Daoy (cell line): ENCODE results near the gene EIF3J. TPM values are rescaled to one million over a fixed set of nuclear protein-coding genes. Genes with fewer than 3 reads are reported as not detected.

ENCODE experiments used
- DNase-seq: peaks from one replicate; pipeline ENCODE4 v3.0.0-alpha.2; 2015; ENCODE audit warnings: low read depth
- total RNA-seq: library from RNA; depleted of rRNA; stranded (reverse); fragments of >200 nt; shearing (Covaris generic); gene quantifications from 2 replicates; pipeline ENCODE4 v1.2.3, GENCODE V29; 2014; rRNA removed

Gene EIF3J
- total RNA-seq, 1 experiment from 2014 or later: 55.7 TPM

- no peak for DNase-seq
Observed at GRCh38 chr15:44593042-44593736, 56.2 kb downstream of the EIF3J start.

GRCh38 chr15:44595246-44595645 lies 58.3 kb downstream of the EIF3J start:
- no peak for DNase-seq

GRCh38 chr15:44595656-44596510 lies 58.9 kb downstream of the EIF3J start:
- no peak for DNase-seq

GRCh38 chr15:44596511-44597010 lies 59.6 kb downstream of the EIF3J start:
- DNase-seq: no peak

GRCh38 chr15:44598066-44598465 lies 61.1 kb downstream of the EIF3J start:
- DNase-seq: no peak

- DNase-seq: no peak
Observed at GRCh38 chr15:44598892-44599291, 61.9 kb downstream of the EIF3J start.

GRCh38 chr15:44603126-44603525 lies 66.2 kb downstream of the EIF3J start:
- no peak for DNase-seq

GRCh38 chr15:44606740-44607139 lies 69.8 kb downstream of the EIF3J start:
- DNase-seq: no peak

Other genes with a start within 250 kb of the EIF3J start
- 36.1 and 43.8 TPM in 2 replicates for gene GOLM2, start 248.4 kb upstream of the EIF3J start, total RNA-seq
- 43.8 and 72.5 TPM in 2 replicates for gene CTDSPL2, start 109.5 kb upstream of the EIF3J start, total RNA-seq
- 32.6 and 37.2 TPM in 2 replicates for gene SPG11, start 126.5 kb downstream of the EIF3J start, total RNA-seq
- 0.11 and 2.9 TPM in 2 replicates for gene PATL2, start 174.2 kb downstream of the EIF3J start, total RNA-seq
- 1,867 and 2,010 TPM in 2 replicates for gene B2M, start 174.4 kb downstream of the EIF3J start, total RNA-seq
- gene TRIM69, start 199.4 kb downstream of the EIF3J start, total RNA-seq: 7.8 and 8.9 TPM in 2 replicates